ENCODE data around the gene FNBP1L. TPM values are rescaled to one million over a fixed set of nuclear protein-coding genes. Genes with fewer than 3 reads are reported as not detected.

The FNBP1L gene
- total and polyA plus RNA-seq, 2 donors (not counting 1 experiment from before 2014, with no cell fraction given), result 0.86 to 5.4 TPM

DNA sequence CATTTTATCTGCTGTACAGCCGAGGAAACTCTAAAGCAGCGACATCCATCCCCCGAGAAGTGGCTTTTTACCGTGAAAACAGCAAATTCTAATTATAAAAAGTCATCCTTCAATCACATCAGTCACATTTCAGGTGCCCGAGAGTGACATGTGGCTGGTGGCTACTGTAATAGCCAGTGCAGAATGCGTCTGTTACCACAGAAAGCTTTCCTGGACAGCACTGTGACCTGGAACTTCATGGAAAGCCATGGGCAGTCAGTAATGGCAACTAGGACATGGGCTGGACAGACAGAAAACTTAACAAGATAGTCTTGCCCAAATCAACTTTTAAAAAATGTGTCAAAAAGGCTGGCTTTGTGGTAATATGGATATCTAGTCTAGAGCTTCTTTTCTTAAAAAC is 127.1 kb downstream of the FNBP1L start:
- no peak overlapping the region for H3K4me3 ChIP-seq (ENCODE audit: control extremely low read depth in 1 of 5, extremely low read depth in 1 of 5, insufficient read depth in 1 of 5, low read depth in 2 of 5, low read length in 4 of 5)
- no peak overlapping the region for H3K4me2 ChIP-seq (replicated peaks; ENCODE audit: low read depth, low read length, poor library complexity, severe bottlenecking)
- H3K9me3 Mint-ChIP-seq (ENCODE audit: insufficient read depth), result no peaks in the 10 kb centered on the region
- H3K4me1 ChIP-seq (ENCODE audit: control insufficient read depth in 2 of 2, insufficient read depth in 2 of 2, low read length in 2 of 2), result no peaks in the 10 kb centered on the region
- intact Hi-C loops (cut with micrococcal nuclease), result no loop called here
- H4K20me1 ChIP-seq (ENCODE audit: control insufficient read depth, insufficient read depth, low read length, poor library complexity, severe bottlenecking), result no peaks in the 10 kb centered on the region
- H3K9me3 ChIP-seq (ENCODE audit: control extremely low read depth in 1 of 3, control insufficient read depth in 2 of 3, insufficient read depth in 1 of 3, low read length in 2 of 3), result no peaks in the 10 kb centered on the region
- ChIA-PET CTCF (no interaction called here), POLR2A (no interaction called here)
- no peaks in the 10 kb centered on the region for H3K4me1 Mint-ChIP-seq
- WGBS (ENCODE audit: insufficient coverage), result 100% methylated on average over 6 of the region's 6 CpGs
- no peak for DNase-seq
- H3K27me3 Mint-ChIP-seq, result no peaks in the 10 kb centered on the region
- TF ChIP-seq EZH2 (IDR thresholded peaks at IDR 0.05; ENCODE audit: borderline replicate concordance, insufficient read depth, low read depth, low read length, poor library complexity, severe bottlenecking), result no peak
- TF ChIP-seq, protein P1, sequence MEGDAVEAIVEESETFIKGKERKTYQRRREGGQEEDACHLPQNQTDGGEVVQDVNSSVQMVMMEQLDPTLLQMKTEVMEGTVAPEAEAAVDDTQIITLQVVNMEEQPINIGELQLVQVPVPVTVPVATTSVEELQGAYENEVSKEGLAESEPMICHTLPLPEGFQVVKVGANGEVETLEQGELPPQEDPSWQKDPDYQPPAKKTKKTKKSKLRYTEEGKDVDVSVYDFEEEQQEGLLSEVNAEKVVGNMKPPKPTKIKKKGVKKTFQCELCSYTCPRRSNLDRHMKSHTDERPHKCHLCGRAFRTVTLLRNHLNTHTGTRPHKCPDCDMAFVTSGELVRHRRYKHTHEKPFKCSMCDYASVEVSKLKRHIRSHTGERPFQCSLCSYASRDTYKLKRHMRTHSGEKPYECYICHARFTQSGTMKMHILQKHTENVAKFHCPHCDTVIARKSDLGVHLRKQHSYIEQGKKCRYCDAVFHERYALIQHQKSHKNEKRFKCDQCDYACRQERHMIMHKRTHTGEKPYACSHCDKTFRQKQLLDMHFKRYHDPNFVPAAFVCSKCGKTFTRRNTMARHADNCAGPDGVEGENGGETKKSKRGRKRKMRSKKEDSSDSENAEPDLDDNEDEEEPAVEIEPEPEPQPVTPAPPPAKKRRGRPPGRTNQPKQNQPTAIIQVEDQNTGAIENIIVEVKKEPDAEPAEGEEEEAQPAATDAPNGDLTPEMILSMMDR (IDR thresholded peaks at IDR 0.05), result no peak
- H3K27ac ChIP-seq (ENCODE audit: low read length in 2 of 2), result no peak overlapping the region
- no peak overlapping the region for H3K9ac ChIP-seq (ENCODE audit: low read length)
- no peaks in the 10 kb centered on the region for H3K79me2 ChIP-seq (ENCODE audit: control insufficient read depth, insufficient read depth, low read length)
- peaks cover 0 to 64% of the 10 kb centered on the region in 2 experiments for H3K36me3 ChIP-seq (replicated peaks in 1 of 2; ENCODE audit: control extremely low read depth in 1 of 2, control insufficient read depth in 1 of 2, extremely low read depth in 1 of 2, insufficient read depth in 2 of 2, low read length in 1 of 2)
- no peaks in the 10 kb centered on the region for H3K27me3 ChIP-seq (replicated peaks in 1 of 4; ENCODE audit: control extremely low read depth in 1 of 4, control insufficient read depth in 3 of 4, insufficient read depth in 4 of 4, low read length in 3 of 4)
- H2AFZ ChIP-seq (ENCODE audit: insufficient read depth, low read depth, low read length, poor library complexity, severe bottlenecking), result no peak overlapping the region
- no peak overlapping the region for H3K4me3 Mint-ChIP-seq
- no peak overlapping the region for H3K27ac Mint-ChIP-seq
- ATAC-seq (ENCODE audit: low read depth), result no peak

DNA sequence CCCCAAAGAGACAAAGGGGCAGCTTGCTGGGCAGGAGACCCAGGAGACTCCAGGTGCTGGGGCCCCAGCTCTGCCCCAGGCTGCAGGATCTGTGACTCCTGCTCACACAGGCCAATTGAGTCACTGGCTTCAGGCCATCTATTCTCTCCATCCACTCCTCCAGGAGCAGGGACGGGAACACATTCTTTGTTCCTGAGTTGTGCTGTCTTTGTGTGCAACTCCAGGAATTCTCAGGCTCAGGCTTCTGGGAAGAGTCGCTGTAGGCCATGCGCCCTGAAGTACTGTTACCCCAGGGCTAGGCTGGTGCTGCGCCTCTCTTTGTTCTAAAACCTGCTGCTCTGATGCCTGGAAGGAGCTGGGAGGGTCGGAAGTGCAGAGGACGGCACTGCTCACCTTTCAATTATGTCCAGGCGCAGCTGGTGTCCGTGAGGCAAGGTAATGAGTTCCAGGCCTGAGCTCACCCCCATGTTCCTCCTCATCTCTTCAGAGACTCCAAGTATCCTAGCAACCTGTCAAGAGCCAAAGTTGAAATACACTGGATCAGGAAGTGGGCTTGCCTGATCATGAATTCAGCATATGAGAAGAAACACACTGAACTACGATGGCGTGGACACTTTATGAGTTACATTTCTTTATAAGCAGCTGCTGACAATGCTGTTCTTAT is 127.8 kb downstream of the FNBP1L start:
- H3K4me1 Mint-ChIP-seq, result no peaks in the 10 kb centered on the region
- Histone ChIP-seq H3K4me3 (ENCODE audit: control extremely low read depth in 1 of 5, extremely low read depth in 1 of 5, insufficient read depth in 1 of 5, low read depth in 2 of 5, low read length in 4 of 5) (no peak overlapping the region), H3K79me2 (ENCODE audit: control insufficient read depth, insufficient read depth, low read length) (no peaks in the 10 kb centered on the region), H3K36me3 (replicated peaks in 1 of 2; ENCODE audit: control extremely low read depth in 1 of 2, control insufficient read depth in 1 of 2, extremely low read depth in 1 of 2, insufficient read depth in 2 of 2, low read length in 1 of 2) (peaks cover 0 to 61% of the 10 kb centered on the region in 2 experiments), H3K9ac (ENCODE audit: low read length) (no peak overlapping the region), H3K27ac (ENCODE audit: low read length in 2 of 2) (no peak overlapping the region), H4K20me1 (ENCODE audit: control insufficient read depth, insufficient read depth, low read length, poor library complexity, severe bottlenecking) (no peaks in the 10 kb centered on the region), H3K27me3 (replicated peaks in 1 of 4; ENCODE audit: control extremely low read depth in 1 of 4, control insufficient read depth in 3 of 4, insufficient read depth in 4 of 4, low read length in 3 of 4) (no peaks in the 10 kb centered on the region), H3K4me1 (ENCODE audit: control insufficient read depth in 2 of 2, insufficient read depth in 2 of 2, low read length in 2 of 2) (no peaks in the 10 kb centered on the region), H3K4me2 (replicated peaks; ENCODE audit: low read depth, low read length, poor library complexity, severe bottlenecking) (no peak overlapping the region), H3K9me3 (ENCODE audit: control extremely low read depth in 1 of 3, control insufficient read depth in 2 of 3, insufficient read depth in 1 of 3, low read length in 2 of 3) (no peaks in the 10 kb centered on the region), H2AFZ (ENCODE audit: insufficient read depth, low read depth, low read length, poor library complexity, severe bottlenecking) (no peak overlapping the region)
- no peaks in the 10 kb centered on the region for H3K9me3 Mint-ChIP-seq (ENCODE audit: insufficient read depth)
- no peak overlapping the region for H3K27ac Mint-ChIP-seq
- POLR2A ChIA-PET, result no interaction called here
- TF ChIP-seq EZH2 (IDR thresholded peaks at IDR 0.05; ENCODE audit: borderline replicate concordance, insufficient read depth, low read depth, low read length, poor library complexity, severe bottlenecking), result no peak
- TF ChIP-seq, protein P1 (IDR thresholded peaks at IDR 0.05), result no peak
- CTCF ChIA-PET, result no interaction called here
- H3K4me3 Mint-ChIP-seq, result no peak overlapping the region
- ATAC-seq (ENCODE audit: low read depth) (no peak), DNase-seq (no peak)
- intact Hi-C loops (cut with micrococcal nuclease), result no loop called here
- 94% methylated on average over 8 of the region's 10 CpGs for WGBS (ENCODE audit: insufficient coverage)
- no peaks in the 10 kb centered on the region for H3K27me3 Mint-ChIP-seq
